Thymus (tissue), 11 donors: ENCODE measurements around the gene IGLL5. TPM values are rescaled to one million over a fixed set of nuclear protein-coding genes. Genes with fewer than 3 reads are reported as not detected.
"Not testable (repeated sequence)": the region's sequence is repeated elsewhere in the genome, so short reads cannot be mapped to it uniquely, and the experiment has no call there.

ENCODE experiments used
- DNase-seq, 9 donors: peaks; one replicate each; pipeline ENCODE4 v3.0.0-alpha.2; 2013; ENCODE audit warnings: low spot score in 9 of 9, low read depth in 6 of 9, missing footprints in 1 of 9
- H3K27ac ChIP-seq, 2 donors: one replicate each; pipeline ENCODE4 v1.5.1; 2013; ENCODE audit warnings: control low read depth in 1 of 2, low read depth in 1 of 2, low read length in 1 of 2, mild to moderate bottlenecking in 1 of 2, moderate library complexity in 1 of 2
- H3K27me3 ChIP-seq, 2 donors: one replicate each; pipeline ENCODE4 v1.5.1; 2013; ENCODE audit warnings: low read length in 1 of 2; ENCODE audit not compliant: control insufficient read depth in 2 of 2, insufficient read depth in 1 of 2
- H3K36me3 ChIP-seq, 2 donors: one replicate each; pipeline ENCODE4 v1.5.1; 2013; ENCODE audit warnings: low read length in 1 of 2, mild to moderate bottlenecking in 1 of 2, moderate library complexity in 1 of 2; ENCODE audit not compliant: control insufficient read depth in 2 of 2, insufficient read depth in 2 of 2
- H3K4me1 ChIP-seq, 2 donors: one replicate each; pipeline ENCODE4 v1.5.1; 2013; ENCODE audit warnings: low read length in 2 of 2; ENCODE audit not compliant: control insufficient read depth in 2 of 2, insufficient read depth in 2 of 2
- H3K4me3 ChIP-seq, 2 donors: one replicate each; pipeline ENCODE4 v1.5.1; 2013; ENCODE audit warnings: low read length in 2 of 2, control low read depth in 1 of 2, mild to moderate bottlenecking in 1 of 2
- H3K9me3 ChIP-seq, 2 donors: one replicate each; pipeline ENCODE4 v1.5.1; 2013; ENCODE audit warnings: low read length in 1 of 2, mild to moderate bottlenecking in 1 of 2; ENCODE audit not compliant: control insufficient read depth in 2 of 2, insufficient read depth in 1 of 2
- WGBS: extraction: QIAGEN DNeasy Blood & Tissue Kit; methylation state at CpG from one replicate; pipeline ENCODE4 v1.1.7; 2013; 5-methylcytosine and 5-hydroxymethylcytosine counted together
- polyA plus RNA-seq: library from polyadenylated mRNA; stranded (reverse); fragments of 200-250 nt; gene quantifications from one replicate; pipeline ENCODE4 v1.2.3, GENCODE V29; 2013
- total RNA-seq: library from RNA; stranded (reverse); fragments of 120-200 nt; gene quantifications from one replicate; pipeline ENCODE4 v1.2.4, GENCODE V29; 2013
- donor health status: healthy.

IGLL5 gene
- total and polyA plus RNA-seq, 2 donors = 2.3 to 29.9 TPM

GRCh38 chr22:22895776-22896445 is 8.3 kb downstream of the IGLL5 start:
- 95% methylated on average over 6 of the region's 6 CpGs for WGBS
- Histone ChIP-seq H3K4me3 (no peak overlapping the region), H3K36me3 (no peaks in the 10 kb centered on the region), H3K9me3 (no peaks in the 10 kb centered on the region), H3K27me3 (peaks cover 2 to 39% of the 10 kb centered on the region in 2 donors), H3K27ac (no peak overlapping the region), H3K4me1 (peaks cover 3 to 8% of the 10 kb centered on the region in 2 donors)
- DNase-seq = no peak

GRCh38 chr22:22896601-22897000 is 9.0 kb downstream of the IGLL5 start:
- Histone ChIP-seq H3K4me1 (peaks cover 3 to 8% of the 10 kb centered on the region in 2 donors), H3K9me3 (no peaks in the 10 kb centered on the region), H3K27me3 (peaks cover 2 to 39% of the 10 kb centered on the region in 2 donors), H3K4me3 (no peak overlapping the region), H3K27ac (no peak overlapping the region), H3K36me3 (no peaks in the 10 kb centered on the region)
- no peak for DNase-seq
- WGBS = 92% methylated on average over 3 of the region's 3 CpGs

GRCh38 chr22:22897091-22897490 is 9.5 kb downstream of the IGLL5 start:
- WGBS = 96% methylated on average over 3 of the region's 3 CpGs
- peaks cover 2 to 39% of the 10 kb centered on the region in 2 donors for H3K27me3 ChIP-seq
- H3K4me1 ChIP-seq = peaks cover 3 to 8% of the 10 kb centered on the region in 2 donors
- H3K36me3 ChIP-seq = no peaks in the 10 kb centered on the region
- H3K27ac ChIP-seq = no peak overlapping the region
- no peak overlapping the region for H3K4me3 ChIP-seq
- no peaks in the 10 kb centered on the region for H3K9me3 ChIP-seq
- DNase-seq = no peak

- Histone ChIP-seq H3K27me3 (peaks cover 0 to 40% of the 10 kb centered on the region in 2 donors), H3K36me3 (no peaks in the 10 kb centered on the region), H3K4me3 (no peak overlapping the region), H3K27ac (no peak overlapping the region), H3K4me1 (peaks cover 3 to 8% of the 10 kb centered on the region in 2 donors), H3K9me3 (no peaks in the 10 kb centered on the region)
- WGBS = 94% methylated on average over 5 of the region's 5 CpGs
- DNase-seq = no peak
Observed at GRCh38 chr22:22897947-22898346, 10.3 kb downstream of the IGLL5 start.

GRCh38 chr22:22898411-22898950 is 10.9 kb downstream of the IGLL5 start:
- H3K4me3 ChIP-seq, DNase-seq, H3K4me1 ChIP-seq, H3K27ac ChIP-seq, H3K9me3 ChIP-seq, H3K36me3 ChIP-seq: not testable (repeated sequence)
- 2% methylated on average over 1 of the region's 1 CpG for WGBS
- H3K27me3 ChIP-seq = peaks cover 0 to 37% of the 10 kb centered on the region in 2 donors

GRCh38 chr22:22899342-22900080 is 11.9 kb downstream of the IGLL5 start:
- 79% methylated on average over 7 of the region's 9 CpGs for WGBS
- not testable (repeated sequence) for H3K4me3 ChIP-seq, H3K9me3 ChIP-seq, H3K36me3 ChIP-seq, H3K4me1 ChIP-seq, DNase-seq, H3K27ac ChIP-seq
- peaks cover 0 to 29% of the 10 kb centered on the region in 2 donors for H3K27me3 ChIP-seq

GRCh38 chr22:22900527-22901205 is 13.1 kb downstream of the IGLL5 start:
- not testable (repeated sequence) for H3K27ac ChIP-seq, H3K4me1 ChIP-seq, H3K9me3 ChIP-seq, H3K4me3 ChIP-seq, H3K36me3 ChIP-seq, DNase-seq
- 96% methylated on average over 15 of the region's 16 CpGs for WGBS
- H3K27me3 ChIP-seq = peaks cover 0 to 19% of the 10 kb centered on the region in 2 donors

GRCh38 chr22:22901578-22902218 is 14.1 kb downstream of the IGLL5 start:
- no peaks in the 10 kb centered on the region for H3K4me1 ChIP-seq
- peaks cover 0 to 12% of the 10 kb centered on the region in 2 donors for H3K27me3 ChIP-seq
- H3K9me3 ChIP-seq = no peaks in the 10 kb centered on the region
- DNase-seq = no peak
- 93% methylated on average over 8 of the region's 8 CpGs for WGBS
- H3K4me3 ChIP-seq = no peak overlapping the region
- H3K27ac ChIP-seq = no peak overlapping the region
- no peaks in the 10 kb centered on the region for H3K36me3 ChIP-seq
